GM23248 (cell line): ENCODE measurements around the gene RGL1. TPM values are rescaled to one million over a fixed set of nuclear protein-coding genes. Genes with fewer than 3 reads are reported as not detected.

Experiments
- DNase-seq: peaks from one replicate; pipeline ENCODE4 v3.0.0-alpha.2; 2015
- H2AFZ ChIP-seq: fragments of 200-600 bp; sonication (generic); 2 replicates; pipeline ENCODE4 v1.6.1; 2016; ENCODE audit warnings: antibody characterized with exemption
- H3F3A ChIP-seq: fragments of 200-600 bp; sonication (generic); 2 replicates; pipeline ENCODE4 v1.6.1; 2016; ENCODE audit warnings: mild to moderate bottlenecking, antibody characterized with exemption, mixed run types; ENCODE audit not compliant: insufficient read depth
- H3K27ac ChIP-seq: fragments of 200-600 bp; sonication (generic); 2 replicates; pipeline ENCODE4 v1.5.1; 2016; ENCODE audit warnings: mild to moderate bottlenecking
- H3K27me3 ChIP-seq: fragments of 200-600 bp; sonication (generic); replicated peaks from 2 replicates; pipeline ENCODE4 v1.6.1; 2016; ENCODE audit warnings: mild to moderate bottlenecking; ENCODE audit not compliant: insufficient read depth
- H3K36me3 ChIP-seq: fragments of 200-600 bp; sonication (generic); 2 replicates; pipeline ENCODE4 v1.6.1; 2016; ENCODE audit warnings: low read depth, mild to moderate bottlenecking
- H3K4me1 ChIP-seq: fragments of 200-600 bp; sonication (generic); 2 replicates; pipeline ENCODE4 v1.6.1; 2016; ENCODE audit warnings: mild to moderate bottlenecking; ENCODE audit not compliant: insufficient read depth
- H3K4me2 ChIP-seq: fragments of 200-600 bp; sonication (generic); one replicate; pipeline ENCODE4 v1.6.1; 2016; ENCODE audit warnings: mild to moderate bottlenecking; ENCODE audit not compliant: unreplicated experiment
- H3K4me3 ChIP-seq: fragments of 200-600 bp; sonication (generic); 2 replicates; pipeline ENCODE4 v1.5.1; 2016; ENCODE audit warnings: mild to moderate bottlenecking
- H3K79me2 ChIP-seq: fragments of 200-600 bp; sonication (generic); 2 replicates; pipeline ENCODE4 v1.6.1; 2016; ENCODE audit warnings: mild to moderate bottlenecking; ENCODE audit not compliant: insufficient read depth
- H3K9ac ChIP-seq: fragments of 200-600 bp; sonication (generic); 2 replicates; pipeline ENCODE4 v1.6.1; 2016; ENCODE audit warnings: mild to moderate bottlenecking
- H3K9me2 ChIP-seq: fragments of 200-600 bp; sonication (generic); 2 replicates; pipeline ENCODE4 v1.6.1; 2016; ENCODE audit warnings: mixed run types, mild to moderate bottlenecking, moderate library complexity; ENCODE audit not compliant: insufficient read depth
- H3K9me3 ChIP-seq: fragments of 200-600 bp; sonication (generic); one replicate; pipeline ENCODE4 v1.6.1; 2017; ENCODE audit warnings: low read depth
- H4K20me1 ChIP-seq: fragments of 200-600 bp; sonication (generic); 2 replicates; pipeline ENCODE4 v1.6.0; 2016; ENCODE audit not compliant: insufficient read depth
- EZH2 ChIP-seq: fragments of 200-600 bp; sonication (generic); IDR thresholded peaks from 2 replicates; pipeline ENCODE4 v1.6.1; 2018; ENCODE audit warnings: antibody characterized with exemption, mild to moderate bottlenecking; ENCODE audit not compliant: insufficient read depth, poor library complexity, severe bottlenecking
- EZH2phosphoT487 ChIP-seq: fragments of 200-600 bp; sonication (generic); IDR thresholded peaks from 2 replicates; pipeline ENCODE4 v1.6.1; 2018; ENCODE audit warnings: antibody characterized with exemption, moderate library complexity, mild to moderate bottlenecking, low read depth; ENCODE audit not compliant: insufficient read depth
- WGBS, 2 experiments: methylation state at CpG; one replicate each; pipeline ENCODE4 v1.1.6; 2015 to 2017; ENCODE audit warnings: low lambda C conversion rate in 2 of 2, low coverage in 1 of 2; ENCODE audit errors: missing lambda C conversion rate in 2 of 2; 5-methylcytosine and 5-hydroxymethylcytosine counted together
- in situ Hi-C: fragments of 300-500 bp; cut with MboI; formaldehyde crosslinking; loops from 2 replicates; pipeline ENCODE4 v1.15.0; 2020
- polyA plus RNA-seq: library from polyadenylated mRNA; unstranded; fragments of >200 nt; fragmentation: Nextera tagmentation; extraction: Ambion mirVana; gene quantifications from 2 replicates; pipeline ENCODE4 v1.2.1, GENCODE V29; 2016
- total RNA-seq: library from RNA; depleted of rRNA; stranded (reverse); fragments of >200 nt; shearing (Covaris generic); gene quantifications from 2 replicates; pipeline ENCODE4 v1.2.3, GENCODE V29; 2014

RGL1 gene
- total and polyA plus RNA-seq, 2 experiments from 2014 or later: 9.4 to 13.4 TPM

GRCh38 chr1:183837062-183837461 lies 32.1 kb downstream of the RGL1 start:
- Histone ChIP-seq H2AFZ (no peak overlapping the region), H3K9ac (no peak overlapping the region), H3K4me2 (no peak overlapping the region), H3K9me2 (no peaks in the 10 kb centered on the region), H3K4me1 (peaks cover 21% of the 10 kb centered on the region), H3K4me3 (no peak overlapping the region), H3K9me3 (no peaks in the 10 kb centered on the region), H3K79me2 (no peaks in the 10 kb centered on the region), H3K36me3 (no peaks in the 10 kb centered on the region), H3K27me3 (no peaks in the 10 kb centered on the region), H3K27ac (no peak overlapping the region), H3F3A (peaks cover 11% of the 10 kb centered on the region), H4K20me1 (no peaks in the 10 kb centered on the region)
- no peak for DNase-seq
- TF ChIP-seq EZH2 (no peak), EZH2phosphoT487 (no peak)
- in situ Hi-C loops: no loop called here
- WGBS, 2 experiments: 90 to 100% methylated on average over 1 of the region's 1 CpG

- DNase-seq: no peak
- Histone ChIP-seq H3K36me3 (no peaks in the 10 kb centered on the region), H3K27ac (no peak overlapping the region), H4K20me1 (no peaks in the 10 kb centered on the region), H3K4me1 (peaks cover 30% of the 10 kb centered on the region), H3K27me3 (no peaks in the 10 kb centered on the region), H3K79me2 (no peaks in the 10 kb centered on the region), H3K9me2 (no peaks in the 10 kb centered on the region), H3K4me3 (no peak overlapping the region), H2AFZ (no peak overlapping the region), H3F3A (peaks cover 22% of the 10 kb centered on the region), H3K9me3 (no peaks in the 10 kb centered on the region), H3K9ac (no peak overlapping the region), H3K4me2 (no peak overlapping the region)
- 61 to 70% methylated on average over 2 of the region's 2 CpGs for WGBS, 2 experiments
- TF ChIP-seq EZH2: no peak
- no peak for TF ChIP-seq EZH2phosphoT487
- in situ Hi-C loops: no loop called here
Measured at GRCh38 chr1:183838221-183838620, 33.3 kb downstream of the RGL1 start.

- H3K27me3 ChIP-seq: no peaks in the 10 kb centered on the region
- no peak overlapping the region for H2AFZ ChIP-seq
- H3K9me3 ChIP-seq: no peaks in the 10 kb centered on the region
- in situ Hi-C loops: no loop called here
- no peaks in the 10 kb centered on the region for H3K79me2 ChIP-seq
- H3K9me2 ChIP-seq: no peaks in the 10 kb centered on the region
- TF ChIP-seq EZH2phosphoT487 (no peak), EZH2 (no peak)
- no peaks in the 10 kb centered on the region for H4K20me1 ChIP-seq
- no peak overlapping the region for H3K9ac ChIP-seq
- no peak overlapping the region for H3K4me3 ChIP-seq
- peak; percentile 53 for DNase-seq
- no peaks in the 10 kb centered on the region for H3K36me3 ChIP-seq
- no peak overlapping the region for H3K27ac ChIP-seq
- peak overlapping the region; percentile 7 for H3K4me2 ChIP-seq
- peaks cover 39% of the 10 kb centered on the region for H3K4me1 ChIP-seq
- WGBS, 2 experiments: 79 to 88% methylated on average over 1 of the region's 1 CpG
- H3F3A ChIP-seq: peaks cover 28% of the 10 kb centered on the region
Measured at GRCh38 chr1:183840140-183840539, 35.2 kb downstream of the RGL1 start.

DNA sequence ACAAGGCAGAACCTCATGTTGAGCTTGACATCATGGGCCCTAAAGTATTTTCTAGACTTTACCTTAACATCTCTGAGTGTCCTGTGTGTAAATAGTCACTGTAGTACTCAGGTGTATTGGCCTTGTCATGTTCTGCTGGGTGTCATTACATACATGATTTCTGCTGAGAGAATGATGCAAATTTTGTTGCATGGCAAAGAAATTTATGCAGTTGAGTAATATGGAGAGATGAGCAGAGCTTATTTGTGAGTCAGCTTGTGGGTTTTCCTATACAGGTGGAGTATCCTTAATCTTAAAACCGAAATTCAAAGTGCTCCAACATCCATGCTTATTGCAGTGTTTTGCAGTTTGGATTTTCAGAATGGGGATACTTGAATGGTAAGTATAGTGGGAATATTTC lies 36.6 kb downstream of the RGL1 start:
- no peak overlapping the region for H2AFZ ChIP-seq
- in situ Hi-C loops: no loop called here
- peaks cover 48% of the 10 kb centered on the region for H3K4me1 ChIP-seq
- TF ChIP-seq EZH2 (no peak), EZH2phosphoT487 (no peak)
- H3K79me2 ChIP-seq: no peaks in the 10 kb centered on the region
- DNase-seq: peak; percentile 70
- H3K36me3 ChIP-seq: no peaks in the 10 kb centered on the region
- peak overlapping the region; percentile 82 for H3K27ac ChIP-seq
- H3K27me3 ChIP-seq: no peaks in the 10 kb centered on the region
- WGBS, 2 experiments: 28 to 38% methylated on average over 1 of the region's 1 CpG
- no peaks in the 10 kb centered on the region for H3K9me2 ChIP-seq
- peak overlapping the region; percentile 90 for H3K4me2 ChIP-seq
- peaks cover 28% of the 10 kb centered on the region for H3F3A ChIP-seq
- H3K9me3 ChIP-seq: no peaks in the 10 kb centered on the region
- peak overlapping the region; percentile 47; the same call in 1 of the 2 replicates for H3K9ac ChIP-seq
- no peaks in the 10 kb centered on the region for H4K20me1 ChIP-seq
- H3K4me3 ChIP-seq: no peak overlapping the region
